Caco-2 (cell line): ENCODE results near the gene B4GALT7. TPM values are rescaled to one million over a fixed set of nuclear protein-coding genes. Genes with fewer than 3 reads are reported as not detected.

Experiments used
- BruUV-seq: library from RNA; stranded (reverse); fragments of 400-500 nt; replicated peaks from 2 replicates; lab custom pipeline; 2021; lab: Mats Ljungman, UMichigan
- CTCF ChIA-PET: fragments of 300-600 bp; sonication (Branson Sonifier 250); formaldehyde crosslinking; loops from one replicate; lab custom pipeline; 2022; ENCODE audit warnings: antibody characterized with exemption; lab: Charles Lee
- POLR2A ChIA-PET: fragments of 300-600 bp; sonication (Branson Sonifier 250); formaldehyde crosslinking; loops from one replicate; lab custom pipeline; 2022; ENCODE audit warnings: antibody characterized with exemption; lab: Charles Lee
- DNase-seq, 2 experiments: peaks; one replicate each; pipeline versions ENCODE4 v3.0.0 to v3.0.0-alpha.2; 2020 to 2022
- H3K27me3 ChIP-seq: replicated peaks from 2 replicates; pipeline ENCODE4 v1.6.0; 2011; ENCODE audit warnings: low read length; ENCODE audit not compliant: control insufficient read depth, insufficient read depth
- H3K36me3 ChIP-seq: 2 replicates; pipeline ENCODE4 v1.5.1; 2011; ENCODE audit warnings: low read length; ENCODE audit not compliant: control insufficient read depth, insufficient read depth
- H3K4me1 ChIP-seq: fragments of 250-450 bp; sonication (Bioruptor Pico); 2 replicates; pipeline ENCODE4 v1.5.1; 2020; ENCODE audit warnings: mild to moderate bottlenecking
- H3K4me3 ChIP-seq: 2 replicates; pipeline ENCODE4 v1.5.1; 2011; ENCODE audit warnings: low read depth, mild to moderate bottlenecking, control low read depth, low read length
- H3K9me3 ChIP-seq: fragments of 250-450 bp; sonication (Bioruptor Pico); 2 replicates; pipeline ENCODE4 v1.5.1; 2020; ENCODE audit warnings: mild to moderate bottlenecking, moderate library complexity
- H3K27ac Mint-ChIP-seq: one replicate; pipeline ENCODE4 v1.8.0; 2022; ENCODE audit warnings: mixed read lengths; ENCODE audit not compliant: unreplicated experiment
- H3K27me3 Mint-ChIP-seq: one replicate; pipeline ENCODE4 v1.8.0; 2022; ENCODE audit warnings: mixed read lengths; ENCODE audit not compliant: insufficient read depth, unreplicated experiment
- H3K36me3 Mint-ChIP-seq: one replicate; pipeline ENCODE4 v1.8.0; 2022; ENCODE audit warnings: mild to moderate bottlenecking, mixed read lengths; ENCODE audit not compliant: insufficient read depth, unreplicated experiment
- H3K4me1 Mint-ChIP-seq: one replicate; pipeline ENCODE4 v1.8.0; 2022; ENCODE audit warnings: low read depth, mixed read lengths; ENCODE audit not compliant: unreplicated experiment
- H3K4me3 Mint-ChIP-seq: one replicate; pipeline ENCODE4 v1.8.0; 2022; ENCODE audit warnings: mild to moderate bottlenecking, moderate library complexity, mixed read lengths; ENCODE audit not compliant: unreplicated experiment
- H3K9me3 Mint-ChIP-seq: one replicate; pipeline ENCODE4 v1.8.0; 2022; ENCODE audit warnings: mixed read lengths; ENCODE audit not compliant: unreplicated experiment
- intact Hi-C: fragments of 100-400 bp; cut with micrococcal nuclease; formaldehyde crosslinking; loops from one replicate; pipeline ENCODE4 v1.10.0; 2022; ENCODE audit not compliant: unreplicated experiment
- total RNA-seq: library from RNA; stranded (reverse); gene quantifications from 2 replicates; pipeline ENCODE4 v1.2.3, GENCODE V29; 2022
- TF ChIP-seq, protein P1 (sequence below), 2 experiments: fragments of 200-600 bp in 1 of 2; IDR thresholded peaks; 1 replicate in 1 of 2; 2 replicates in 1 of 2; pipeline versions ENCODE4 v1.5.1 to v1.8.0; 2011 to 2022; ENCODE audit warnings: antibody characterized with exemption in 1 of 2, control low read depth in 1 of 2, inconsistent platforms in 1 of 2, low read depth in 1 of 2, low read length in 1 of 2, mild to moderate bottlenecking in 1 of 2, moderate library complexity in 1 of 2; ENCODE audit not compliant: insufficient read depth in 1 of 2, severe bottlenecking in 1 of 2, unreplicated experiment in 1 of 2

The B4GALT7 gene
- total RNA-seq, 1 experiment from 2014 or later = 30.0 TPM

DNA sequence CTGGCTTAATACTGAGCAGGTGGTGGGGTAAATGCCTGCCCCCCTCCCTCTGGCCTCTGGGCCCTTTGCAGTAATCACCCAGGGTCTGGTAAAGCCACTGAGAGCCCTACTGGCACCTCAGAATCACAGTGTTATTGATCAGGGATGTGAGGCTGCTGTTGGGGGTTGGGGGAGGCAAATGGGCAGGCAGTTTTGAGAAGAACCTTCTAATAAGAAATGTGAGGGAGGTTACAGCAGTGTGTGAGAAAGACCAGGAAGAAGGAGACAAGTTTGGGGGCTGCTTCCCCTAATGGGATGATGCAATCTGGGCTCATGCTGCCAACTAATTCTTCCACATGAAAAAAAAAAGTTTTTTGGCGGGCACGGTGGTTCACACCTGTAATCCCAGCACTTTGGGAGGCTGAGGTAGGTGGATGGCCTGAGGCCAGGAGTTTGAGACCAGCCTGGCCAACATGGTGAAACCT, 3.1 kb upstream of the B4GALT7 start:
- TF ChIP-seq, protein P1, sequence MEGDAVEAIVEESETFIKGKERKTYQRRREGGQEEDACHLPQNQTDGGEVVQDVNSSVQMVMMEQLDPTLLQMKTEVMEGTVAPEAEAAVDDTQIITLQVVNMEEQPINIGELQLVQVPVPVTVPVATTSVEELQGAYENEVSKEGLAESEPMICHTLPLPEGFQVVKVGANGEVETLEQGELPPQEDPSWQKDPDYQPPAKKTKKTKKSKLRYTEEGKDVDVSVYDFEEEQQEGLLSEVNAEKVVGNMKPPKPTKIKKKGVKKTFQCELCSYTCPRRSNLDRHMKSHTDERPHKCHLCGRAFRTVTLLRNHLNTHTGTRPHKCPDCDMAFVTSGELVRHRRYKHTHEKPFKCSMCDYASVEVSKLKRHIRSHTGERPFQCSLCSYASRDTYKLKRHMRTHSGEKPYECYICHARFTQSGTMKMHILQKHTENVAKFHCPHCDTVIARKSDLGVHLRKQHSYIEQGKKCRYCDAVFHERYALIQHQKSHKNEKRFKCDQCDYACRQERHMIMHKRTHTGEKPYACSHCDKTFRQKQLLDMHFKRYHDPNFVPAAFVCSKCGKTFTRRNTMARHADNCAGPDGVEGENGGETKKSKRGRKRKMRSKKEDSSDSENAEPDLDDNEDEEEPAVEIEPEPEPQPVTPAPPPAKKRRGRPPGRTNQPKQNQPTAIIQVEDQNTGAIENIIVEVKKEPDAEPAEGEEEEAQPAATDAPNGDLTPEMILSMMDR (IDR thresholded peaks at IDR 0.05; ENCODE audit: insufficient read depth in 1 of 2, low read depth in 1 of 2, low read length in 1 of 2, severe bottlenecking in 1 of 2, unreplicated experiment in 1 of 2) = no peak
- intact Hi-C loops = no loop called here
- Mint-ChIP-seq H3K4me1 (no peaks in the 10 kb centered on the region), H3K36me3 (peaks cover 61% of the 10 kb centered on the region), H3K9me3 (no peaks in the 10 kb centered on the region), H3K27me3 (no peaks in the 10 kb centered on the region), H3K4me3 (no peak overlapping the region), H3K27ac (no peak overlapping the region)
- Histone ChIP-seq H3K36me3 (peaks cover 15% of the 10 kb centered on the region), H3K27me3 (no peaks in the 10 kb centered on the region), H3K4me1 (peaks cover 10% of the 10 kb centered on the region; the same call in 1 of the 2 replicates), H3K9me3 (no peaks in the 10 kb centered on the region), H3K4me3 (no peak overlapping the region)
- CTCF ChIA-PET = no interaction called here
- POLR2A ChIA-PET = no interaction called here
- no peak for DNase-seq
- no TSS peak for BruUV-seq

DNA sequence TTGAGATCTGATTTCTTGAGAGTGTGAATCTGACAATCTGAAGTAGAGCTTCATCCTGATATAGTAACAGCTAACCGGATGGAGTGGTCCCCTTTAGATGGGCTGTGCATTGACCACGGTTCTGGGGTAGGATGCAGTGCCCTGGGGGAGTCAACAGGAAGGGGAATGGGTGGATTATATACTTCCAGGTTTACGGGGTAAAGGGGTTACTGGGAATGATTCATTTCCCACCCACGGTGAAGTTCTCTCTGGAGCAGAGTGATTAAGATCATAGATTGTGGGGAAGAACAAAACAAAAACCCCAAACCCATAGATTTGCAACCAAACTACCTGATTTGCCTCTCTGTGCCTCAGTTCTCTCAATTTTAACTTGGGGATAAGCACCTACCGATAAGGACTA, 1.5 kb upstream of the B4GALT7 start:
- H3K4me1 Mint-ChIP-seq = no peaks in the 10 kb centered on the region
- no peak overlapping the region for H3K27ac Mint-ChIP-seq
- H3K27me3 ChIP-seq = no peaks in the 10 kb centered on the region
- H3K36me3 Mint-ChIP-seq = peaks cover 45% of the 10 kb centered on the region
- peaks cover 10% of the 10 kb centered on the region; the same call in 1 of the 2 replicates for H3K4me1 ChIP-seq
- TF ChIP-seq, protein P1 (IDR thresholded peaks at IDR 0.05; ENCODE audit: insufficient read depth in 1 of 2, low read depth in 1 of 2, low read length in 1 of 2, severe bottlenecking in 1 of 2, unreplicated experiment in 1 of 2) = no peak
- peak overlapping the region; percentile 82 for H3K4me3 Mint-ChIP-seq
- H3K4me3 ChIP-seq = no peak overlapping the region
- H3K9me3 ChIP-seq = no peaks in the 10 kb centered on the region
- peaks cover 10% of the 10 kb centered on the region for H3K36me3 ChIP-seq
- POLR2A ChIA-PET = no interaction called here
- no TSS peak for BruUV-seq
- H3K9me3 Mint-ChIP-seq = no peaks in the 10 kb centered on the region
- no peaks in the 10 kb centered on the region for H3K27me3 Mint-ChIP-seq
- intact Hi-C loops = no loop called here
- CTCF ChIA-PET = no interaction called here
- DNase-seq = no peak

DNA sequence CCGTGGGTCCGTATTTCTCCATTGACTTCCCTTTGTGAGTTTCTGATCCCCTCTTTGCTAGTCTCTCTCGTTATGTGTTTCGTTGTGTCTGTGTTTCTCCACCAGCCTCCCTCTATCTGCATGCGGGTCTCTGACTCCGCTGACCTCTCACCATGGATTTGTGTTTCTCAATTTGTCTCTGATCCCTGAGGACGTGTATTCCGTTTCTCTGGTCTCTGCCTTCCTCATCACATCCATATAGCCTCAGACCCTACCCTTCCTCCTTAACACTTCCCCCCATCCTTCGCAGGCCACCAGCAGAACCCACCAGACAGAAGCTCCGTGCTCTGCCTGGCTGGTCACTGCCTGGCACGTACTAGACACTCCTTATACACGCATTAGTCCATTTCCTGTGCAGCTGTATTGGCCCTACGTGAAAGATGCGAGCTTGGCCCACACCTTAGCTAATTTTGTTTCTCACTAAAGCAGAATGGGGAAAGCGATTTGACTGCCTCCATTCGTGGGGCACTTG, 631 bp downstream of the B4GALT7 start:
- peak overlapping the region; percentile 60 for H3K4me3 ChIP-seq
- Mint-ChIP-seq H3K4me1 (no peaks in the 10 kb centered on the region), H3K27me3 (no peaks in the 10 kb centered on the region), H3K36me3 (peaks cover 28% of the 10 kb centered on the region), H3K9me3 (no peaks in the 10 kb centered on the region), H3K27ac (peak overlapping the region; percentile 72), H3K4me3 (peak overlapping the region; percentile 82)
- POLR2A ChIA-PET = interaction anchor here (0.6 kb wide), 1 partner anchor 104 kb away, joined by 5 read pairs; no protein-coding TSS in a partner anchor
- no TSS peak for BruUV-seq
- H3K4me1 ChIP-seq = peaks cover 10% of the 10 kb centered on the region; the same call in 1 of the 2 replicates
- intact Hi-C loops = no loop called here
- H3K27me3 ChIP-seq = no peaks in the 10 kb centered on the region
- no peaks in the 10 kb centered on the region; the same call in 1 of the 2 replicates for H3K36me3 ChIP-seq
- TF ChIP-seq, protein P1 (IDR thresholded peaks at IDR 0.05; ENCODE audit: insufficient read depth in 1 of 2, low read depth in 1 of 2, low read length in 1 of 2, severe bottlenecking in 1 of 2, unreplicated experiment in 1 of 2) = no peak
- DNase-seq = no peak
- H3K9me3 ChIP-seq = no peaks in the 10 kb centered on the region
- CTCF ChIA-PET = interaction anchor here (1.2 kb wide), 1 partner anchor 39 kb away, joined by 3 read pairs; no protein-coding TSS in a partner anchor
